NCI-H510A (cell line): Measurements from ENCODE around the gene ZBTB20.
A peak's percentile ranks its signal among the peaks of the same experiment; 100 is the strongest.
"Not testable (repeated sequence)": the region's sequence is repeated elsewhere in the genome, so short reads cannot be mapped to it uniquely, and the experiment has no call there.

Source experiments
- DNase-seq: peaks from one replicate; lab custom pipeline; 2025; lab: John Stamatoyannopoulos, UW

ZBTB20 gene

DNA sequence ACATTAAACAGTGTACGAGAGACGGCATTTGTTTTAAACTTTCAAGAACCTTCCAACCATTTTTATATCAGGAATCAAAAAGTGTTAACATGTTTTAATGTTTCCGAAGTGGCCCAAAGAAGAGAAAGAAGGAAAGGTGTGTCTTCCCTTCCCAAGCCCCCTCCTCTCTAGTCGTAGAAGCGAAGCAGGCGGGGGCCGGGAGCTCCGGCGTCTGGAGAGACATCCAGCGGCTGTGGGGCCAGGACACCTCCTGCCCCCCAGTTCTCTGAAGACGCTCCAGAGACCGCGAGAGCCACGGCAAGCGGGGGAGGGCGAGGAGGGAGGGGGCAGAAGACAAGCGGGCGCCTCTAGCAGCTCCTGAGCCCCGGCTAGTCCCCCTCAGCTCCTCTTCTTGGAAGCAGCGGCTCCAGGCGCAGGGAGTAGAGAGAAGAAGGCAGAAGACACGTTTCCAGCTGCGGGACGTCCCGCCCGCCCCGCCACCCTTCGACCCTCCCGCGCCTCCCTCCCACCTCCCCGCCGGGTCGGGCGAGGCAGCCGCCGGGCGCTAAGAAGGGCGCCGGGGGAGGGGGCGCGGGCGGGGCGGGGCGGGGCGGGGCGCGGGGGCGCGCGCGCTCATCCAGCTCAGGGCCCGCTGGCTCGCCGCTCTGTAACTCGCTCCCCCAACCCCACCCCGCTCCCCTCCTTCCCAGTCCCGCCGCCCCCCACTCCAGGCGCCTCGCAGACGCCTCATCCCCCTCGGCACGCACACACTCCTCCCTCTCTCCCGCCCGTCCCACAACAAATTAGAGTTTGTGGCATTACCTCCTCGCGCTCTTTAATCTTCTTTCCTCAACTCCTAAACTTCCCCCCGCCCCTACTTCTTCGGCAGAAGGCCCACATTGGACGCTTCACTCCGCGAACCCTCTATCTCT lies at the start of gene ZBTB20:
Gene ZBTB20, minus strand, starts transcription at position 871 of the 911 bp plus-strand sequence.
- peak; percentile 45 for DNase-seq

- DNase-seq = no peak
Observed at GRCh38 chr3:115194476-115194875, 47.4 kb upstream of the ZBTB20 start.

GRCh38 chr3:115190747-115191146 lies 43.7 kb upstream of the ZBTB20 start:
- DNase-seq = no peak

GRCh38 chr3:115187149-115187757 lies 40.2 kb upstream of the ZBTB20 start:
- DNase-seq = no peak

DNA sequence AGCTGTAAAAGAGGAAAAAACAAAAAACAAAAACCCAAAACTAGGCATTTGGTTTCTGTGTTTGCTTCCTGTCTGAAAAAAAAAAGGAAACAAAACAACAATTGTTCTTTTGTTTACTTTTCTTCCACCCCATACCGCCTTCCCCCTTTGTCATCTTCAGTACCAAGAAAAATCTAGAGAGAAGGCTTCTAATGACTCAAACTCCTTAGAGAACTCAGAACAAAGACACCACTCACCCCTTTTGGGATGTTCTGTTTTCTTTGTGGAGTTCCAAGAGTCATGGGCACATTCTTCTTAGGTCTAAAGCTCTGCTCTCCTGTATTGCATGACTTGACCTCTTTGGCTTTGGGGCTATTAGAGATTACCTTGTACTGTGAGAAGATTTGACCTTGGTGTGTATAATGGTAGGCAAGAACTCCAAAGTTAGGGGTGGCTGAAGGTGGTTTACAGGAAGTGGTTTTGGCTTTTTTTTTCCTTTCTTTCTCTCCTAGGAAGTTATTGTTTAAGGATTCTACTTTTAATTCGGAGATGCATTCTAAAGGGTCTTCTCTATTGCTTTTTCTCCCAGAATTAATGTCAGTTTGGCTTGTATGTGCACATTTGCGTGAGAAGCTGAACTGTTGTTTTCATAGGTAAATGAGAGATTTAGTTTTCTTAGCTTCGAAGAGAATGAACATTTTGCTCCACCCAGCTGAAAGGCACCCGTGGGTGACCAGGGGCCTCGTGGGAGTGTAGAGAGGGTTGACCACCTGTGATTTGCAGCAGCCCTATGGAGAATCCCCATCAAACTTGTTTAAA lies 39.5 kb upstream of the ZBTB20 start:
- DNase-seq = no peak

- not testable (repeated sequence) for DNase-seq
Observed at GRCh38 chr3:115184859-115185572, 37.9 kb upstream of the ZBTB20 start.

DNA sequence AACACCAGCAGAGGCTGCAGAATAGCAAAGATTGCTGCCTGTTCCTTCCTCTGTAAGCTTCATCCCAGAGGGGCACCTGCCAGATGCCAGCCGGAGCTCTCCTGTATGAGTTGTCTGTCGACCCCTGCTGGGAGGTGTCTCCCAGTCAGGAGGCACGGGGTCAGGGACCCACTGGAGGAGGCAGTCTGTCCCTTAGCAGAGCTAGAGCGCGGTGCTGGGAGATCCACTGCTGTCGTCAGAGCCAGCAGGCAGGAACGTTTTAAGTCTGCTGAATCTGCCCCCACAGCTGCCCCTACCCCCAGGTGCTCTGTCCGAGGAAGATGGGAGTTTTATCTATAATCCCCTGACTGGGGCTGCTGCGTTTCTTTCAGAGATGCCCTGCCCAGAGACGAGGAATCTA lies 31.8 kb upstream of the ZBTB20 start:
- DNase-seq = not testable (repeated sequence)

- DNase-seq = no peak
Observed at GRCh38 chr3:115169808-115170207, 22.7 kb upstream of the ZBTB20 start.

GRCh38 chr3:115165701-115166100 lies 18.6 kb upstream of the ZBTB20 start:
- no peak for DNase-seq

DNA sequence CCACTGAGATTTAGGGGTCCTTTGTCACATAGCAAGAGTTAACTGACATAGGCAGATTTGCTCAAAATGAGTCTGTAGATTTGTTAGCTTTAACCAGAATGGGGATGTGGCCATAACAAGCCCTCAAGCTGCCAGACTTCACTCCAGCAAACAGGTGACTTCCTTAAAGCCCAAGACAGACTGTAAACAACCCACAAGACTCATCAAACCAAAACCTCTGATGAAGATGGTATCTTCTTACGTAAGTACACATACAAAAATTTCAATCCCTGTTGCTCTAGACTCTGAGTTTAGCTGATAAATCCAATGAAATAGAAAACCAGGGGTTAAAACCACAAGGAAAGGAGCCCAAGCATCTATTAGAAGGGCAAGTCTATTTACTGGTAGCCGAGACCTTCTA lies 18.2 kb upstream of the ZBTB20 start:
- DNase-seq = no peak

GRCh38 chr3:115164374-115165221 lies 17.5 kb upstream of the ZBTB20 start:
- DNase-seq = no peak

DNA sequence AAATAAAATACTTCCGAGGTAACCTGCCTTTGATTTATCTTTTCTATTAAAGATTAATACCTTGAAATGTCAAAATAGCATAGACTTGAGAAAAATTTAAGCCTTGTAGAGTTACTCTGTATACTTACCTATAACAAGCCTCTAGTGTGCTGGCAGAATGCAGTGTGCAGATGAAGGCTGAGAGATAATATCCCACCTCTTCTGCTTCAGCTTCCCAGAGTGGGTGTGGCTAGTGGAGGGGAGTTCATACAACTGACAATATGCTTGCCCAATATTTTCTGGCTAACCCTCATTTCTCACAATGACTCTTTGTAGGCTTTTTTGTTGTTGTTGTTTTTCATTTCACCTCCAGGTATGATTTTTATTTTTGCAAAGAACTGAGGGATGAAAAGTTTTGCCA lies 15.7 kb upstream of the ZBTB20 start:
- DNase-seq = no peak

DNA sequence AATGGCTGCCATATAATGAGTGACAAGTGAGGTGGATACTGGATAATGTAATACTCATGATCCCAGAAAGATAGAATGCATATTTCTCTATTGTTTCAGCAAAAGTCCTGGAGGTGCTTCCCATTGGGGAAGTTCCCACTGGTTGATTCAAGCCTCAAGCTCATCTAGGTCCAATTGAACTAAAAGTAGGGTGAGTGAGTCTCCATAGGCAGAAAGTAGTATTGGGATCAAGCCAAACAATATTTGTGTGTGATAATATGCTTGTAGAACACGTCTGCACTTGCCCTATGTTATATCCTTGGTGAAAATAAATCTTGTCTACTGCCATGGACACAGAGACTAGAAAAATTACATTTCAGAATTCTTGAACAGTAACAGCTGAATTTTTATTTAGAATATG lies 14.8 kb upstream of the ZBTB20 start:
- no peak for DNase-seq

DNA sequence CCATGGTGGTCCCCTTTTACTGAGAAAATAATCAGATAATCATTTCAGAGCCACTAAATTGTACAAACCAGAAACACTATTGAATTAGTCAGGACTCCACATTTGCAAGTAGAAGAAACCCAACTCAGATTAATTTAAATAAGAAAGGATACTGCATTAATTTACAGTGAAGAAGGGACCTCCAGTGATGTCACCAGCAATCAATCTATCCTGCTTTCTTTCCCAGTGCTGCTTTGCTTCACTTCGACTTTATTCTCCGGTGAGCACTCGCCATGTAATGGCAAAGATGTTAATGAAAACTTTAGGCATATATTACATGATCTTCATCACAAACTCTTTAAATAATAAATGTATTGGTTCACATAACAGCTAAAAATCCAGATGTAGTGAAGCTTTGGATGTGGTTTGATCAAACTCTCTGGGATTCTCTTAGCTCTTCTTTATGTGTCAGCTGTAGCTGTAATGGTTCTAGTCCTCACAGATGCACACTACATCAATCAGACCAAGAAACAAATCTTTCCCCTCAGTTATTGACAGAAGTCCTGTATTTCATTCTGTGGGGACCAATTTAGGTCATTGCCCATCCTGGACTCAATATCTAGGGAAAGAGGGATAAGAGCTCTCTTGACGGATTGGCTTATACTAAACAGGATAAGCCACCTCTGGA lies 14.2 kb upstream of the ZBTB20 start:
- DNase-seq = no peak

DNA sequence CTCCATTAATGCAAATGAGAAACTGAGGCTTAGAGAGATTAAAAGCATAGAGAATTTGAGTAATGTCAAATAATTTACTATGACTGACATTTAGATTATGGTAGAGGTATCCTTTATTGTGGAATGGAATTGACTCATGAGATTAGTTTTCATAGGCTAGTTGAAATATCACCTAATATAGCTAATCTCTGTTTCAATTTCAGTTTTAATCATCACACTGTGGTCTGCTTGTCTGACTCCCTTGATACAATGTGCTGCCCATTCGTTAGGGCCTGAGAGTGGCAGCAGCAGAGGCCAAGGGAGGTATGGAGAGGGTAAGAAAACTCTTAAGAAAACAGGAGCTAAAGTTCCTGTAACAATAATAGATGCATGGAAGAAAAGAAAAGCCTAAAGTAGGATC lies 13.2 kb upstream of the ZBTB20 start:
- DNase-seq = no peak

DNA sequence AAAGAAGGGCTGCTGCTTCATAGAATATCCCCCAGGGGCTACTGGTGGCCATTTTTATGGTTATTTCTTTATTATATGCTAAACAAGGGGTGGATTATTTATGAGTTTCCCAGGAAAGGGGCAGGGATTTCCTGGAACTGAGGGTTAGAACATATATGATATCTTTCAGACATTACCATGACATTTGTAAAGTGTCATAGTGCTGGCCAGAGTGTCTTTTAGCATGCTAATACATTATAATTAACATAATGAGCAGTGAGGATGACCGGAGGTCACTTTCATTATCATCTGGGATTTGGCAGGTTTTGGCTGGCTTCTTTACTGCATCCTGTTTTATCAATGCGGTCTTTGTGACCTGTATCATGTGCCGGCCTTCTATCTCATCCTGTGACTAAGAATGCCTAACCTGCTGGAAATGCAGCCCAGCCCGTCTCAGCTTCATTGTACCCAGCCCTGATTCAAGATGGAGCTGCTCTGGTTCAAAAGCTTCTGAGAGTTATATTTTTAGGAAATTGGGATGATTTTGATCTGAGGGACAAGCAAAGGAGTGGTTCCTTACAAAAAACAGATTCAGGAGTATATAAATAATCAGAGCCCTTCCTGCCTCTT lies 9.1 kb upstream of the ZBTB20 start:
- DNase-seq = no peak

- no peak for DNase-seq
Observed at GRCh38 chr3:115154611-115155010, 7.5 kb upstream of the ZBTB20 start.

GRCh38 chr3:115151921-115152320 lies 4.8 kb upstream of the ZBTB20 start:
- no peak for DNase-seq

DNA sequence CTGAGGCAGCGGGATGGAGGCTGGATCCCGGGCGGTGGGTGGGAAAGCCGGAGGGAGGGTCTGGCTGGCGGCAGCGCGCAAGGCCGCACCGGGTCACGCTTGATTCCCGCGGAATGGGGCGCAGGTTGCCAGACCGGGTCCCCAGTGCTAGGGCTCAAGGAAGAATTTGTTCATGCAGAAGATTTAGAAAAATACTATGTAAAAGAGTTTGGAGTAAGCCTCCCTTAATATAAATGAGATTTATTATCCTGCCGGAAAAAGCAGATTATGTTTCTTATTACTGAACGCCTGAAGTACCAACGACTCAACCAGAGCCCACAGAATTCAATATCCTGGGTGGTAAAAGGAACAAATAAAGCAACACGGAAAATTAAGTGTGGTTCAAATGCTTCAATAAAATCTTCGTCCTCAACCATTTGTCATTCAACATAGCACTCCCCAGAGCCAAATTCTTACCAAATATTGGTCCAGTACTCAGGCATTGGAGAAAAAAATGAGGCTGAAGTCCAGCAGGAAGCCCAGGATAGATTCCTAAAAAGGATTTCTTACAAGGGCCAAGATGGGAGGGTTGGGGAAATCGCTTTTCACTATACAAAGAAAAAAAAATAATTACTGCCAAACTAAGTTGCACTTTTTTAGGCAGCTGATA lies 1.2 kb upstream of the ZBTB20 start:
- no peak for DNase-seq
